HG03064 (cell line): Measurements from ENCODE around the gene USHBP1.

Source experiments
- ATAC-seq: cut with Tn5 transposase; IDR thresholded peaks from one replicate; pipeline ENCODE4 v1.9.1; 2021; ENCODE audit warnings: low read depth; ENCODE audit not compliant: unreplicated experiment

The USHBP1 gene

DNA sequence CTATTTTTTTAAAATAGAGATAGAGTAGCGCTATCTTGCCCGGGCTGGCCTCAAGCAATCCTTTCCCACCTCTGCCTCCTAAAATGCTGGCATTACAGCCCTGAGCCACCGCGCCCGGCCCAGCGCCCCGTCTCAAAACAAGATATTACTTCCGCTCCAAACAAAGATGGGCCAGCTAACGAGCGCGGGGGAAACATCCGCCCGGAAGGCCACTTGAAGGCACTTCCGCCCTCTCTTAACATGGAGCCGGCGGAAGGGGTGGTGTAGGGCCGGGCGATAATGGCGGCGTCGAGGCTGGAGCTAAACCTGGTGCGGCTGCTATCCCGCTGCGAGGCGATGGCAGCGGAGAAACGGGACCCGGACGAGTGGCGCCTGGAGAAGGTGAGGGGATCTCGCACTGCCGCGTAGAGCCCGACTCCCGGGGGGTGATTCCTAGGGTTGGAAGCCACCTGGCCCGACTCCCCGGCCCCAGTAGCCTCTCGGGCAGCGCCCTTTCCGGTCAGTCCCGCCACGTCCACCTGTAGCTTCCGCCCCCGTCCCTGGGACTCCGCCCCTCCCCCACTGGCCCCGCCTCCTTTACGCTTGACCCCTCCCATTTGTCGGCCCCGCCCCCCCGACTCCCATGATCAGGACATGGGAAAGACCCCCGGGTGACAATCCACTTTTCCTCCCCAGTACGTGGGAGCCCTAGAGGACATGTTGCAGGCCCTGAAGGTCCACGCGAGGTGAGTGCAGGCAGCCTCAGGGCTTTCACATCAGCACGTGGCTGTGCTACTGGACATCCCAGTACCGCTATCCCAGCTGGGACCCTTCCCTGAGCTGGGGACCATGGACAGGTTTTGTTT lies 49.2 kb downstream of the USHBP1 start, which contains the start of gene USE1:
TSS of gene USE1 (plus strand) at position 231 of the 845 bp plus-strand sequence. CDS start at position 280, 49 bp downstream.
- peak; percentile 65 for ATAC-seq

DNA sequence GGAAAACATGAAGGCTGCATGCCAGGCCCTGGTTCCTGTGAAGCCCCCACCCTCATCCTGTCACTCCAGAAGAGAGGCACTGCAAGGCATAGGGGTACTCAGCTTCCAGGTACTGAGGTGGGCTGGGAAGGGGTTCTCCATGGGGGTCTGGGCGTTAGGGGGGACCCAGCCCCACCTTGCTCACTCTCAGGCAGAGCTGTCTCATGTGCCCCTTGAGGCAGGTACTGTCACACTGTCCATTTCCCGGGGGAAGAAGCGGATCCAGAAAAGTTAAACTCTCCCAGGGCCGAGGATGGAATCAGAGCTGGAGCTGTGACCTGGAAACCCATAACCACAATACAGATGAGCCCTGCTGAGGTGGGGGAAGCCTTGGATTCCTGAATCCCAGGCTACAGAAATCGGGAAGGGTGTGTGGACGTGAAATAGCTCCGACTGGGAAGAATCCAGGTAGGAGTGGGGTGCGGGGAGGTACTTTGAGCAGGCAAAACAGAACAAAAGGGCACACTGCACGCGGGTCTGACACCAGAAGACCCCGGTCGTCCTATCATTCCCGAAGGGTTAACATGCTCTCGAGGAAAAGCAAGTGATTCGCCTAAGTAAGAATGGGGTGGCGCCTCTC lies 49.9 kb downstream of the USHBP1 start:
- ATAC-seq: no peak

GRCh38 chr19:17213334-17213733 lies 51.2 kb downstream of the USHBP1 start:
- no peak for ATAC-seq

GRCh38 chr19:17211547-17212446 lies 52.7 kb downstream of the USHBP1 start:
- ATAC-seq: no peak

DNA sequence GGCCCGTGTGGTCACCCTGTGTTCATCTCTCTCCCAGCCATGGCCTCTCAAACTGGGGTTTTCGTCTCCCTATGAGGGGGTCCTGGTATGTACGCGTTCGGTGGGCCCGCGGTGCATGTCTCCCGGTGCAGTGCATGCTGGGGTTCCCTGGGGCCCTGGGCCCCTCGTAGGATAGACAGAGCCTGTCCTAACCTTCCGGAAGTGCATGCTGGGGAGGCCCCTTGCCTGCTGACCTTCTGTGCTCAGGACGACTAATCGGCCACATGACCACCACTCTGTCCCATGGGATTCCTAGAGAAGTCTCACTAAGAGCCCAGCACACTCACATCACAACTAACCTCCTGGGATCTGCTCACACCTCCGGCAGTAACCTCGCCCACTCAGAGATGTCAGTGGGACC lies 54.2 kb downstream of the USHBP1 start:
- ATAC-seq: no peak

DNA sequence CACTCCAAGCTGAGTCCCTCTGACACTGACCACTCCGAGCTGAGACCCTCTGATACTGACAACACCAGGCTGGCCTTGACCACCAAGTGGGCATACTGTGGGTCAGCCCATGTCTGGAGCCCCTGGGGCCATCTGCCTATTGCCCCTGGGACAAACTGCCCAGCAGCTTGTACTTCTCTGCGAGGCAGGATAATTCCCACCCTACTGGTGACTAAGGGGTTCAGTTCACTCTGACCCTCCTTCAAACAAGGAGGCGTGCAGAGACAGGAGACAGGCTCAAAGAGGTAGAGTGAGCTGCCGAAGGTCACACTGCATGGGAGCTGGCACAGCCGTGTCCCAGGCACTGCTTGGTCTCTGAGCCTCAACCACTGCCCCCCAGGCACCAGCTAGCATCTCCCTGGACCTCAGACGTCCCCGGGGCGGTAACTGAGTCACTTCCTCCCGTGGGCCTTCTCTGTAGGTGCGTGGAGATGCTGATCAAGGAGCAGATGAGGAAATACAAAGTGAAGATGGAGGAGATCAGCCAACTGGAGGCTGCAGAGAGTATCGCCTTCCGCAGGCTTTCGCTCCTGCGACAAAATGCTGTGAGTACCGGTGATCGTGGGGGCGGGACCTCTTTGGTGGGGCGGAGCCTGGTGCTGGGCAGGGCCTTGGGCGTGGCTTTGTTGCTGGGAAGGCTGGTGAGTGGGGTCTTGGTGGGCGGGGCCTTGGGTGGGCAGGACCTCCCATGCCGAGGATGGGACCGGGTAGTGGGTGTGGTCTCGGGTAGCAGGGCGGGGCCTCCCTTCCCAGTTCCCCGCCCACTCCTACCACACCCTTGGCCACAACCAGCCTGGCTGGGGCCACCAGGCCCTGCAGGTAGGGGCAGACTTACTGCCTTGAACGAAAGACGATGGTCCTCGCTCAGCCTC lies 55.2 kb downstream of the USHBP1 start:
- no peak for ATAC-seq

GRCh38 chr19:17206736-17207581 lies 57.6 kb downstream of the USHBP1 start:
- no peak for ATAC-seq

GRCh38 chr19:17205237-17206140 lies 59.1 kb downstream of the USHBP1 start:
- ATAC-seq: no peak

DNA sequence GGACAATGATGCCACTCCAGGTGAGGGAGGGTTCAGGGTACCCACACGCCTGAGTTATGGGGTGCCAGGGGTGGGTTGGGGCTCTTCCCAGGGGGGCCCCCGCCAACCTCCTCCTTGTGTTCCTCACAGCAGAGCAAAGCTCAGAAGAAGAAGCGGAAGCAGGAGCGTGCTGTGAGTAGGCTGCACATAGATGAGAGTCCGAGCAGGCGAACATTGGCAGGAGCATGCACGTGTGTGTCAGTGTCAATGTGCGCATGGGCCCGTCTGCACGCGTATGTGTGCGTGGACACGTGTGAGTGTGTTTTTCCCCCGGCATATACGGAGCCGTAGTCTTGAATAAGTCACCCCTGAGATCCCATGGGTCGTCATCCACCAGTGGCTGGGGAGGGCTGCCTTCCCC lies 61.8 kb downstream of the USHBP1 start:
- ATAC-seq: no peak

DNA sequence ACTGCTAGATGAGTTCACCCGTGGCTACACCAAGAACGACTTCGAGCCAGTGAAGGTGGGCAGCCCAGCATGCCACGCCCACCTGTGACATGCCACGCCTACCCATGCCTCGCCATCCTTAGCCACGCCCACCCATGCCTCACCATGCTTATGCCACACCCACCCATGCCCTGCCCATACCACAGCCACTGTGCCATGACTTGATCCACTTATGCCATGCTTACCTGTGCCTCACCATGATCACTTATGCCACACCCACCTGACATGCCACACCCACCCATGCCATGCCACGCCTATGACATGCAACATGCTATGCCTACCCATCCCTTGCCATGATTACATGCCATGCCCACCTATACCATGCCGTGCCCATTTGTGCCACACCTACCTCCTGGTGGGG lies 62.3 kb downstream of the USHBP1 start:
- no peak for ATAC-seq

DNA sequence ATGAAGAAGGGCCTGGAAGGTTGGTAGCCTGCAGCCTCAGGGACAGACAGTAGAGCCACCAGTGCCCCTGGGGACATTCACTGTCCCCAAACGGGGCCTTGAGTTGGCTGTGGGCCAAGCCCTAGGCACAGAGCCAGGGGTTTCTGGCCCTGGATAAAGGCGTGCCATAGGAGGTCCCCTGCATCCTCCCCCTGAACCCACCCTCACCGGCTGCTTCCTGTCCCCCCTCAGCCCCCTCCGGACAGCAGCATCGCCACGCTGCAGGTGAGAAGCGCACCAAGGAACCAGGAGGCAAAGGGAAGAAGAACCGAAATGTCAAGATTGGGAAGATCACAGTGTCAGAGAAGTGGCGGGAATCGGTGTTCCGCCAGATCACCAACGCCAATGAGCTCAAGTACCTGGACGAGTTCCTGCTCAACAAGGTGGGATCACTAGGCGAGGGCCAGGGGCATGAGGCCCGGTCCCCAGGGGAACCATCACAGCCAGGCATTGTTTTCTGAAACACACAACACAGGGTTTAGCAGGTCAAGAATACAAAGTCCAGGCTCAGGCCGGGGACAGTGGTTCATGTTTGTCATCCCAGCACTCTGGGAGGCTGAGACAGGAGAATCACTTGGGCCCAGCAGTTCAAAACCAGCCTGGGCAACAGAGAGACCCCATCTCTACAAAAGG lies 64.0 kb downstream of the USHBP1 start:
- ATAC-seq: no peak
